Uterus (tissue), 2 donors: ENCODE data around the gene RGP1.

Experiments
- CTCF ChIP-seq, 4 experiments: fragments of 200-600 bp in 2 of 4; fragments of 450-650 bp in 2 of 4; sonication (generic) in 2 of 4; IDR thresholded peaks; one replicate each; pipeline ENCODE4 v1.5.1; 2016 to 2019; ENCODE audit warnings: antibody characterized with exemption in 4 of 4, mild to moderate bottlenecking in 2 of 4, moderate library complexity in 1 of 4
- POLR2A ChIP-seq, 2 donors: fragments of 450-650 bp; IDR thresholded peaks; one replicate each; pipeline ENCODE4 v1.6.1; 2016; ENCODE audit warnings: antibody characterized with exemption in 2 of 2, mild to moderate bottlenecking in 1 of 2, moderate library complexity in 1 of 2

- no peak for TF ChIP-seq CTCF (IDR thresholded peaks at IDR 0.05)
- no peak for TF ChIP-seq POLR2A (IDR thresholded peaks at IDR 0.05)
These were observed 48.4 kb downstream of the RGP1 start for GRCh38 chr9:35797311-35798109.
